ENCODE measurements around the gene MMP15.
"Not testable (repeated sequence)": the region's sequence is repeated elsewhere in the genome, so short reads cannot be mapped to it uniquely, and the experiment has no call there.

Gene MMP15

DNA sequence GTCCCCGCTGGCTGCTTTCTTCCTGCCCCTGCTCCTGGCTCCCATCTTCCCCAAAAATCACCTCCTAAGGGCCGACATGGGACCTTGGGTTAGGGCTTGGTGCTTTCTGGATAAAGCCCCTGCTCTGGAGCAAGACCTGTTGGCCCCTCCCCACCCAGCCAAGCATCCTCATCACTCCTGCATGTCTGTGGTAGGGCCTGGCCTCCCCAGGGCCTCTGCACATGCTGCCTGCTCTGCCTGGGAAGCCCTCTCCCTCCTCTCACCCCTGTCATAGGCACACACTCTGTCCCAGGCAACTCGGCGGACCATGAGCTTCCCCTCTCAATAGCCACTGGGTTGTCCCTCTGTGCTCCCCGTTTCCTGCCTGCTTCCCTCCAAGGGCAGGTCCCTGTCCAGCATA lies 68.5 kb downstream of the MMP15 start:
- no peak for DNase-seq

DNA sequence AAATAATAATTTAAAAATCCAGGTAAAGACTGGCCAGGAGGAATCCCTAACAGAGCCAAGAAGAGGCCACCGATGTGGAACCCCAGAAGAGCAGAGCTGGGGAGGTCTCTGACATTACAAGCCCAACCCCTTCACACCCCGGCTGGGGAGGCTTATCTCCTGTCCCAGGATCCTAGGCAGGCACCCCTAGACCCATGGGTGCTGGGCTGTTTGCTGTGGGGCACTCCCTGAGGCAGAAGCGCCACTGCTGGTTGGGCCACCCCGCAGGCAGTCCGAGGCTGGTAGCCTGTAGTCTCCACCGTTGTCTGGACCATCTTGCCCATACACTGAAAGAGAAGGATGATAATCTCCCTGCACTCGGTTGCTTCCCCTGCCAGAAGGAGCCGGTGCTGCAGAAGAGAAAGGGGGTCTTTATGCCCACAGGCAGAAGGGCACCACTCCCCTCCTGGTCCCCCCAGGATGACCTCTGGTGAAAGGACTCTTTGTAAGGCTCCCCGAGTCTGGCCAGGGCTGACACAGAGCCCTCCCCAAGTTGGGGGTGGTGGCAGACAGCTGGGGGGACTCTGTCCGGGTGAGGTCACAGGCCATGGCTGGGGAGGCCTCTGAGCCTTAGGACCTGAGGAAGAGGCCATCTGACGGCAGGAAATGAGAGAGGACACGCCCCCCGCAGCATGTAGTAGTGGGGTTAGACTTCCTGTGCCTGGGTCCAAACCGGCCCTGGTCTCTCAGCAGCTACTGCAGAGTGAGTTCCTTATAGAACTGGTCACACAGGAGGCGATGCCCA lies 69.4 kb downstream of the MMP15 start:
- no peak for DNase-seq

DNA sequence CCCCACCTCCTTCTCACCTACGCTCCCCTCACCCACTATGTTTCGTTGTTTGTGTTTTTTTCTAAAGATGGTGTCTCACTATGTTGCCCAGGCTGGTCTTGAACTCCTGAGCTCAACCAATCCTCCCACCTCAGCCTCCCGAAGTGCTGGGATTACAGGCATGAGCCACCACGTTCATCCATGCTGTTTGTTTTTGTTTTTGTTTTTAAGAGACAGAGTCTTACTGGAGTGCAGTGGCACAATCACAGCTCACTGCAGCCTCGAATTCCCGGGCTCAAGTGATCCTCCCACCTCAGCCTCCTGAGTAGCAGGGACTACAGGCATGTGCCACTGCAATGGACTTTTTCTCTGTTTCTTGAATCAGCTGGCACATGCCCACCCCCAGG lies 70.0 kb downstream of the MMP15 start:
- not testable (repeated sequence) for DNase-seq

DNA sequence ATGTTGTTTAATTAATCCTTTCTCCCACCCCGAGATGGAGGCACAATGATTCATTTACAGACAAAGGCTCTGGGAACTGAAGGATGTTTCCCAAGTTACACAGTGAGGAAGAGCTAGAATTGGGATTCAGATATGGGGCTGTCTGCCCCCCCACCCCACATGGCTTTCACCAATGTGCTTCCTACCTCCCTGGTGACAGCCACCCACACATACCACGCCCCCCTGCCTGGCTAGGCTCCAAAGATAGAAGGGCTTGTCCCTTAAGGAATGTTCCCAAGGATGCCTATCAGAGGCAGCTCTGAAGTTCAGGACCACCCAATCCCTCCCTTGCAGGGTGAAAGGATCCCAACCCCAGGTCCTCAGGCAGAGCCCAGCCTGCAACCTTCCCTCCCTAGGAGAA lies 70.7 kb downstream of the MMP15 start:
- no peak for DNase-seq

All from CD4-positive, alpha-beta T cell treated with Interleukin-4 for 4 hours (primary cell).